Uterus (tissue), 2 donors: ENCODE data around the gene TMEM79.

ENCODE experiments used
- POLR2A ChIP-seq, 2 donors: fragments of 450-650 bp; IDR thresholded peaks; one replicate each; pipeline ENCODE4 v1.6.1; 2016; ENCODE audit warnings: antibody characterized with exemption in 2 of 2, mild to moderate bottlenecking in 1 of 2, moderate library complexity in 1 of 2
- TF ChIP-seq, protein P1 (sequence below), 4 experiments: fragments of 200-600 bp in 2 of 4; fragments of 450-650 bp in 2 of 4; sonication (generic) in 2 of 4; IDR thresholded peaks; one replicate each; pipeline ENCODE4 v1.5.1; 2016 to 2019; ENCODE audit warnings: antibody characterized with exemption in 4 of 4, mild to moderate bottlenecking in 2 of 4, moderate library complexity in 1 of 4

DNA sequence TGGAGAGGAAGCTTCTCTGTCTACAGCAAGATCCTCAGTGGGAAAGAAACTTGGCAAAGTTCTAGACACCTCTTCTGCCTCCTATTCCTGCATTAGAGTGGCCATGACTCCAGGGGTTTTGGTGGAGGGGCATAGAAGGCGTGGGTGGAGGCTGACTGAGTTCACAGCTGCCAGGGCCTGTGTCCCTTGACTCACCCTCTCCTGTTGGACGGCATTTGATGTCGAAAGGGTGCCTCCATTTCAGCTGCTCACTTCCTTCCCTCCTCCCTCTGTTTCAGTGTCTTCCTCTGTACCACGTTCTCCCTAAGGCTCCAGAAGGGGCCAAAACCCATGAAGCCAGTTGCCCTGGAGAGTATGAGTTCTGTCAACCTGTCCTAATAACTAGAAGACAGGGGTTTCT, 632 bp downstream of the TMEM79 start:
- TF ChIP-seq, protein P1, sequence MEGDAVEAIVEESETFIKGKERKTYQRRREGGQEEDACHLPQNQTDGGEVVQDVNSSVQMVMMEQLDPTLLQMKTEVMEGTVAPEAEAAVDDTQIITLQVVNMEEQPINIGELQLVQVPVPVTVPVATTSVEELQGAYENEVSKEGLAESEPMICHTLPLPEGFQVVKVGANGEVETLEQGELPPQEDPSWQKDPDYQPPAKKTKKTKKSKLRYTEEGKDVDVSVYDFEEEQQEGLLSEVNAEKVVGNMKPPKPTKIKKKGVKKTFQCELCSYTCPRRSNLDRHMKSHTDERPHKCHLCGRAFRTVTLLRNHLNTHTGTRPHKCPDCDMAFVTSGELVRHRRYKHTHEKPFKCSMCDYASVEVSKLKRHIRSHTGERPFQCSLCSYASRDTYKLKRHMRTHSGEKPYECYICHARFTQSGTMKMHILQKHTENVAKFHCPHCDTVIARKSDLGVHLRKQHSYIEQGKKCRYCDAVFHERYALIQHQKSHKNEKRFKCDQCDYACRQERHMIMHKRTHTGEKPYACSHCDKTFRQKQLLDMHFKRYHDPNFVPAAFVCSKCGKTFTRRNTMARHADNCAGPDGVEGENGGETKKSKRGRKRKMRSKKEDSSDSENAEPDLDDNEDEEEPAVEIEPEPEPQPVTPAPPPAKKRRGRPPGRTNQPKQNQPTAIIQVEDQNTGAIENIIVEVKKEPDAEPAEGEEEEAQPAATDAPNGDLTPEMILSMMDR (IDR thresholded peaks at IDR 0.05) = no peak
- TF ChIP-seq POLR2A (IDR thresholded peaks at IDR 0.05) = no peak
